SK-N-MC (cell line): ENCODE measurements around the gene DGKQ.

ENCODE experiments used
- DNase-seq: peaks from one replicate; pipeline ENCODE4 v3.0.0-alpha.2; 2011; ENCODE audit warnings: low read depth, low spot score
- H3K27ac ChIP-seq: fragments of 200-600 bp; sonication (generic); 2 replicates; pipeline ENCODE4 v1.5.1; 2016; ENCODE audit warnings: mixed run types
- H3K36me3 ChIP-seq: fragments of 200-600 bp; sonication (generic); 2 replicates; pipeline ENCODE4 v1.6.1; 2017; ENCODE audit warnings: antibody characterized with exemption, low read length, mixed read lengths; ENCODE audit not compliant: insufficient read depth
- H3K4me3 ChIP-seq: fragments of 200-600 bp; sonication (generic); 2 replicates; pipeline ENCODE4 v1.5.1; 2016
- H3K9ac ChIP-seq: fragments of 200-600 bp; sonication (generic); 2 replicates; pipeline ENCODE4 v1.8.0; 2017; ENCODE audit warnings: mixed run types, mixed read lengths; ENCODE audit not compliant: insufficient read length
- H3K9me3 ChIP-seq: fragments of 200-600 bp; sonication (generic); 2 replicates; pipeline ENCODE4 v1.6.1; 2017; ENCODE audit warnings: low read depth, mild to moderate bottlenecking, antibody characterized with exemption, low read length, moderate library complexity, mixed read lengths
- EZH2 ChIP-seq: fragments of 200-600 bp; sonication (generic); IDR thresholded peaks from one replicate; pipeline ENCODE4 v1.6.1; 2017; ENCODE audit warnings: antibody characterized with exemption
- FOXP2 ChIP-seq: optimal IDR thresholded peaks from 2 replicates; pipeline ENCODE3; 2011; ENCODE audit warnings: mild to moderate bottlenecking, moderate library complexity; ENCODE audit not compliant: insufficient read depth; ENCODE audit errors: extremely low read length, control extremely low read depth
- POLR2AphosphoS5 ChIP-seq: IDR thresholded peaks from 2 replicates; pipeline ENCODE4 v1.6.1; 2012; ENCODE audit warnings: mild to moderate bottlenecking, low read depth, low read length, borderline replicate concordance

Gene DGKQ

DNA sequence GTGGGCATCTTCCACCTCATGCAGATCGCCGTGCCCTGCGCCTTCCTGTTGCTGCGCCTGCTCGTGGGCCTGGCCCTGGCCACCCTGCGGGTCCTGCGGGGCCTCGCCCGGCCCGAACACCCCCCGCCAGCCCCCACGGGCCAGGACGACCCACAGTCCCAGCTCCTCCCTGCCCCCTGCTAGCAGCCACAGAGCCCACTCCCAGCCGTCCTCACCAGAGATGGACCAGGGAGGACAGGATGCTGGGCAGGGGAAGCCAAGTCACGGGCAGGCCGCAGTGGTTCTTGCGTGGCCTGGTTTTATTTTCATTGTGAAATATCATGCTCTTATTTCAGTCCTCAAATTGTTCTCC is 15.1 kb downstream of the DGKQ start:
- Histone ChIP-seq H3K36me3 (no peaks in the 10 kb centered on the region), H3K27ac (no peak overlapping the region), H3K4me3 (no peak overlapping the region), H3K9me3 (no peaks in the 10 kb centered on the region), H3K9ac (no peak overlapping the region)
- DNase-seq, result no peak
- no peak for TF ChIP-seq POLR2AphosphoS5
- TF ChIP-seq FOXP2, result no peak
- TF ChIP-seq EZH2, result no peak

DNA sequence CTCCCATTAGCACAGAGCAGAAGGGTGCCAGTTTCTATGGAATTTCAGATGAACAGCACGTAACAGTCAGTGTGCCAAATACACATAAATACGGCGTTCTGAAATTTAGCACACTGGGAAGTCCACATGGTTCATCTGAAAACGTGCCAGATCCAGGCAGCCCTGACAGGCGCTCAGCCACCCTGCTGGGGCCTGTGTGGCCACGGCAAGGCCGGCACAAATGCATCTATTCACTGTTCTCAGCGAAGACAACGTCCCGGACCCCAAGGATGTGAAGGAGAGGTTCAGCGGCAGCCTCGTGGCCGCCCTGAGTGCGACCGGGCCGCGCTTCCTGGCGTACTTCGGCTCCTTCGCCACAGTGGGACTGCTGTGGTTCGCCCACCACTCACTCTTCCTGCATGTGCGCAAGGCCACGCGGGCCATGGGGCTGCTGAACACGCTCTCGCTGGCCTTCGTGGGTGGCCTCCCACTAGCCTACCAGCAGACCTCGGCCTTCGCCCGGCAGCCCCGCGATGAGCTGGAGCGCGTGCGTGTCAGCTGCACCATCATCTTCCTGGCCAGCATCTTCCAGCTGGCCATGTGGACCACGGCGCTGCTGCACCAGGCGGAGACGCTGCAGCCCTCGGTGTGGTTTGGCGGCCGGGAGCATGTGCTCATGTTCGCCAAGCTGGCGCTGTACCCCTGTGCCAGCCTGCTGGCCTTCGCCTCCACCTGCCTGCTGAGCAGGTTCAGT is 15.6 kb downstream of the DGKQ start:
- H3K36me3 ChIP-seq, result no peaks in the 10 kb centered on the region
- TF ChIP-seq EZH2, result no peak
- no peak for TF ChIP-seq POLR2AphosphoS5
- TF ChIP-seq FOXP2, result no peak
- DNase-seq, result no peak

DNA sequence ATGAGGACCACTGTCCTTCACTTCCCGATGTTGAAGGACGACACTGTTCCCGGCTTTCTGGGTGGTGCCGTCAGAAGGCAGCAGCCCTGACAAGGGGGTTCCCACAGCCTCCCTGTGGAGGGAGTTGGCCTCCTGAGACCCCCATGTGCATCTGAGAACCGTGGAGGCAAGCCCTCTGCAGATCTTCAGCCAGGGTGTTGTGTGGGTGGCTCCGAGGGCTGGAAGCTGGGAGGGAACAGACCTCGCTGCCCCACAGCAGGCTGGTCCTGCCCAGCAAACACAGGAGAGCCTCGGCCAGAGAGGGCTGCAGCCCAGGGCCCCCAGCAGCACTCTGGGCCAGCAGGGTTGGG is 16.2 kb downstream of the DGKQ start:
- no peaks in the 10 kb centered on the region for H3K36me3 ChIP-seq
- DNase-seq, result no peak
- TF ChIP-seq POLR2AphosphoS5 (no peak), EZH2 (no peak), FOXP2 (no peak)
- no peak overlapping the region for H3K27ac ChIP-seq
- H3K4me3 ChIP-seq, result no peak overlapping the region
- no peak overlapping the region for H3K9ac ChIP-seq
- no peaks in the 10 kb centered on the region for H3K9me3 ChIP-seq

More for the DNA sequence above, 15.6 kb downstream of the DGKQ start:
- Histone ChIP-seq H3K9ac (no peak overlapping the region), H3K27ac (no peak overlapping the region), H3K9me3 (no peaks in the 10 kb centered on the region), H3K4me3 (no peak overlapping the region)

GRCh38 chr4:956531-957230 is 16.7 kb downstream of the DGKQ start:
- TF ChIP-seq FOXP2 (no peak), EZH2 (no peak), POLR2AphosphoS5 (no peak)
- H3K4me3 ChIP-seq, result no peak overlapping the region
- no peaks in the 10 kb centered on the region for H3K36me3 ChIP-seq
- no peak for DNase-seq
- H3K27ac ChIP-seq, result no peak overlapping the region
- no peak overlapping the region for H3K9ac ChIP-seq
- no peaks in the 10 kb centered on the region for H3K9me3 ChIP-seq

DNA sequence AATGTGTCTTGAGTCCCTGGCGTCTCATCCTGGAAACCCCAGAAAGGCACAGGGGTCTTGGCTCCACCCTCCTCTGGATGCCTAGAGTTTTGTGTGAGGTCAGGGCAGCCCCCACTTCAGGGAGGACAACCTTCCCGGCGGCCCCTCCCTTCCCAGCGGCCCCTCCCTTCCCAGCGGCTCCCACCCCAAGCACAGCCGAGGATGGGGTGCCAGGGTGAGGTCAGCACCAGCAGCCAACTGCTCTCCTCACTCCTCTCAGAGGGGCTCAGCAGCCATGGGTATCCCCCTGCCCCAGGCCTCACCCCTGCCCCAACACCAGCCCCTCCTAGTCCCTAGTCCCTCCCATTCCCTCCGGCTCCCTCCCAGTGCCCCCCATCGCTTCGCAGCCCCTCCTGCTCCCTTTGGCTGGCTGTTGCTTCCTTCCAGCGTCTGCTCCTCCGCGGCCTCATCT is 17.4 kb downstream of the DGKQ start:
- H3K36me3 ChIP-seq, result no peaks in the 10 kb centered on the region
- no peak overlapping the region for H3K4me3 ChIP-seq
- no peaks in the 10 kb centered on the region for H3K9me3 ChIP-seq
- H3K9ac ChIP-seq, result no peak overlapping the region
- no peak overlapping the region for H3K27ac ChIP-seq
- no peak for DNase-seq
- TF ChIP-seq POLR2AphosphoS5 (no peak), FOXP2 (no peak), EZH2 (no peak)

GRCh38 chr4:955161-955921 is 18.0 kb downstream of the DGKQ start:
- H3K9me3 ChIP-seq, result no peaks in the 10 kb centered on the region
- no peak overlapping the region for H3K9ac ChIP-seq
- TF ChIP-seq POLR2AphosphoS5 (no peak), EZH2 (no peak), FOXP2 (no peak)
- H3K27ac ChIP-seq, result no peak overlapping the region
- DNase-seq, result no peak
- H3K4me3 ChIP-seq, result no peak overlapping the region
- H3K36me3 ChIP-seq, result no peaks in the 10 kb centered on the region

DNA sequence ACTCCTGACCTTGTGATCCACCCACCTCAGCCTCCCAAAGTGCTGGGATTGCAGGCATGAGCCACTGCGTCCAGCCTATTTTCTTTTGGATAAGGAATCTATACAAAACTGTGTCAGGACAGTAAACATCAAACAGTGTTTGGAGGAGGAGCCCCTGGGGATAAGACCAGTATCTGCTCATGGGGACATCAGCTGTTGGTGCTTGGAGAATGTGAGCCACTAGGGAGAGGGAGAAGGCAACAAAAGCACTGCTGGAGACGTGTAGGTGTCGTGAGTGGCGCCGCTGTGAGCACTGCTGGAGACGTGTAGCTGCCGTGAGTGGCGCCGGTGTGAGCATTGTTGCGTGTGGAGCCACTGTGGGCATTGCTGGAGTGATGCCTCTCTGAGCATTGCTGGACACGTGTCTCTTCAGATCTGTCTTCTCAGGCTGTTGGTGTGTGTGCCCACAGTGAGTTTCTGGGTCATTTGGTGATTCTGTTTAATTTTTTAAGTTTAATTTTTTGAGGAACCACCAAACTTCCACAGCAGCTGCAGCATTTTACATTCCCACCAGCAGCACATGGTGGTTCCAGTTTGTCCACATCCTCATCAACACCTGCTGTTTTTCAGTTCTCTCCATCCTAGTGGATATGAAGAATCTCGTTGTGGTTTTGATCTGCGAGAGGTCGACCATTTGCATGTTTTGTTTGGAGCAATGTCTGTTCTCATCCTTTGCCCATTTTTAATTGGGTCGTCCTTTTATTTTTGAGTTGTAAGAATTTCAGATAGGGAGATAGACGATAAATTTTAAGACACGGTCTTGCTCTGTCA is 19.0 kb downstream of the DGKQ start:
- no peak for DNase-seq
- Histone ChIP-seq H3K9ac (no peak overlapping the region), H3K9me3 (no peaks in the 10 kb centered on the region), H3K36me3 (no peaks in the 10 kb centered on the region), H3K4me3 (no peak overlapping the region), H3K27ac (no peak overlapping the region)
- TF ChIP-seq POLR2AphosphoS5, result no peak
- TF ChIP-seq FOXP2, result no peak
- no peak for TF ChIP-seq EZH2

DNA sequence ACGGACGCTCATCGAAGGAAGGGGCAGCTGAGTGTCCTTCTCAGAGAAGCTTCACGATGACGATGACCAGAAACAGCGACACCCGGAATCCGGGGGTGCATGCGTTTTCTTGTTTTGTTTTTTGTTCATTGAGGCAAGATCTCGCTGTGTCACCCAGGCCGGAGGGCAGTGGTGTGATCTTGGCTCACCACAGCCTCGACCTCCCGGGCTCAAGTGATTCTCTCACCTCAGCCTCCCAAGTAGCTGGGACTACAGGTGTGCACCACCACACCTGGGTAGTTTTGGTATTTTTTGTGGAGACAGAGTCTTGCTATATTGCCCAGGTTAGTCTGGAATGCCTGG is 19.8 kb downstream of the DGKQ start:
- no peak for DNase-seq
- TF ChIP-seq POLR2AphosphoS5 (no peak), EZH2 (no peak), FOXP2 (no peak)
- no peaks in the 10 kb centered on the region for H3K9me3 ChIP-seq
- H3K27ac ChIP-seq, result no peak overlapping the region
- H3K4me3 ChIP-seq, result no peak overlapping the region
- H3K36me3 ChIP-seq, result no peaks in the 10 kb centered on the region
- H3K9ac ChIP-seq, result no peak overlapping the region
